ENCODE results near the gene CDK13.

Gene CDK13

GRCh38 chr7:39978230-39978934 lies 28.3 kb downstream of the CDK13 start:
- Histone ChIP-seq H2AFZ (ENCODE audit: low read depth, low read length) (no peak overlapping the region), H3K79me2 (ENCODE audit: low read length) (peaks cover 87% of the 10 kb centered on the region), H3K27me3 (ENCODE audit: low read depth, low read length) (no peaks in the 10 kb centered on the region), H3K27ac (ENCODE audit: low read length) (no peak overlapping the region), H3K9me3 (ENCODE audit: insufficient read depth, low read length) (no peaks in the 10 kb centered on the region), H3K4me3 (ENCODE audit: low read length) (no peak overlapping the region), H3K9ac (ENCODE audit: low read length) (no peak overlapping the region), H3K4me2 (ENCODE audit: low read length) (peak overlapping the region; percentile 32; the same call in 1 of the 2 replicates), H4K20me1 (ENCODE audit: insufficient read depth, low read length) (peaks cover 76% of the 10 kb centered on the region), H3K36me3 (replicated peaks; ENCODE audit: low read depth, low read length) (no peaks in the 10 kb centered on the region), H3K4me1 (ENCODE audit: low read length) (peaks cover 39% of the 10 kb centered on the region)
- no peak for TF ChIP-seq EZH2phosphoT487 (IDR thresholded peaks at IDR 0.05; ENCODE audit: low read depth)
- no peak for TF ChIP-seq CTCF (IDR thresholded peaks at IDR 0.05; ENCODE audit: low read depth, low read length)

GRCh38 chr7:39979406-39980073 lies 29.5 kb downstream of the CDK13 start:
- no peak overlapping the region for H3K9ac ChIP-seq (ENCODE audit: low read length)
- no peak overlapping the region for H3K4me2 ChIP-seq (ENCODE audit: low read length)
- H3K36me3 ChIP-seq (replicated peaks; ENCODE audit: low read depth, low read length), result no peaks in the 10 kb centered on the region
- H3K4me1 ChIP-seq (ENCODE audit: low read length), result peaks cover 32% of the 10 kb centered on the region
- H2AFZ ChIP-seq (ENCODE audit: low read depth, low read length), result no peak overlapping the region
- peaks cover 75% of the 10 kb centered on the region for H4K20me1 ChIP-seq (ENCODE audit: insufficient read depth, low read length)
- H3K27me3 ChIP-seq (ENCODE audit: low read depth, low read length), result no peaks in the 10 kb centered on the region
- H3K4me3 ChIP-seq (ENCODE audit: low read length), result no peak overlapping the region
- H3K79me2 ChIP-seq (ENCODE audit: low read length), result peaks cover 87% of the 10 kb centered on the region
- TF ChIP-seq EZH2phosphoT487 (IDR thresholded peaks at IDR 0.05; ENCODE audit: low read depth) (no peak), CTCF (IDR thresholded peaks at IDR 0.05; ENCODE audit: low read depth, low read length) (no peak)
- no peak overlapping the region for H3K27ac ChIP-seq (ENCODE audit: low read length)
- H3K9me3 ChIP-seq (ENCODE audit: insufficient read depth, low read length), result no peaks in the 10 kb centered on the region

GRCh38 chr7:39985398-39985918 lies 35.4 kb downstream of the CDK13 start:
- Histone ChIP-seq H3K36me3 (replicated peaks; ENCODE audit: low read depth, low read length) (peaks cover 20% of the 10 kb centered on the region), H3K4me1 (ENCODE audit: low read length) (peaks cover 10% of the 10 kb centered on the region), H3K27ac (ENCODE audit: low read length) (no peak overlapping the region), H3K4me2 (ENCODE audit: low read length) (peak overlapping the region; percentile 6; the same call in 1 of the 2 replicates), H3K4me3 (ENCODE audit: low read length) (no peak overlapping the region), H2AFZ (ENCODE audit: low read depth, low read length) (no peak overlapping the region), H3K79me2 (ENCODE audit: low read length) (peaks cover 79% of the 10 kb centered on the region), H3K9ac (ENCODE audit: low read length) (no peak overlapping the region), H4K20me1 (ENCODE audit: insufficient read depth, low read length) (peaks cover 54% of the 10 kb centered on the region), H3K27me3 (ENCODE audit: low read depth, low read length) (no peaks in the 10 kb centered on the region), H3K9me3 (ENCODE audit: insufficient read depth, low read length) (no peaks in the 10 kb centered on the region)
- TF ChIP-seq CTCF (IDR thresholded peaks at IDR 0.05; ENCODE audit: low read depth, low read length) (no peak), EZH2phosphoT487 (IDR thresholded peaks at IDR 0.05; ENCODE audit: low read depth) (no peak)

- no peak overlapping the region for H3K9ac ChIP-seq (ENCODE audit: low read length)
- H2AFZ ChIP-seq (ENCODE audit: low read depth, low read length), result no peak overlapping the region
- peaks cover 10% of the 10 kb centered on the region for H3K4me1 ChIP-seq (ENCODE audit: low read length)
- TF ChIP-seq CTCF (IDR thresholded peaks at IDR 0.05; ENCODE audit: low read depth, low read length), result no peak
- no peak for TF ChIP-seq EZH2phosphoT487 (IDR thresholded peaks at IDR 0.05; ENCODE audit: low read depth)
- H3K4me2 ChIP-seq (ENCODE audit: low read length), result no peak overlapping the region
- H3K36me3 ChIP-seq (replicated peaks; ENCODE audit: low read depth, low read length), result peaks cover 28% of the 10 kb centered on the region
- H3K27ac ChIP-seq (ENCODE audit: low read length), result no peak overlapping the region
- H3K4me3 ChIP-seq (ENCODE audit: low read length), result no peak overlapping the region
- H3K79me2 ChIP-seq (ENCODE audit: low read length), result peaks cover 83% of the 10 kb centered on the region
- H3K27me3 ChIP-seq (ENCODE audit: low read depth, low read length), result no peaks in the 10 kb centered on the region
- H3K9me3 ChIP-seq (ENCODE audit: insufficient read depth, low read length), result no peaks in the 10 kb centered on the region
- peaks cover 48% of the 10 kb centered on the region for H4K20me1 ChIP-seq (ENCODE audit: insufficient read depth, low read length)
These were observed 37.7 kb downstream of the CDK13 start for GRCh38 chr7:39987641-39988347.

All from OCI-LY3 (cell line).